ENCODE data around the gene TENM3. TPM values are rescaled to one million over a fixed set of nuclear protein-coding genes. Genes with fewer than 3 reads are reported as not detected.

TENM3 gene
- total RNA-seq, 1 donor from 2014 or later = 106 TPM

GRCh38 chr4:182212211-182212761 is 30.9 kb upstream of the TENM3 start:
- Mint-ChIP-seq H3K36me3 (no peaks in the 10 kb centered on the region), H3K4me1 (peaks cover 45% of the 10 kb centered on the region), H3K27ac (peak overlapping the region; percentile 93), H3K4me3 (peak overlapping the region; percentile 50), H3K27me3 (ENCODE audit: low read depth) (no peaks in the 10 kb centered on the region), H3K9me3 (no peaks in the 10 kb centered on the region)
- TF ChIP-seq CTCF (IDR thresholded peaks at IDR 0.05; ENCODE audit: unreplicated experiment) = no peak
- DNase-seq (ENCODE audit: low spot score in 2 of 2, unreplicated experiment in 2 of 2) = no peak

DNA sequence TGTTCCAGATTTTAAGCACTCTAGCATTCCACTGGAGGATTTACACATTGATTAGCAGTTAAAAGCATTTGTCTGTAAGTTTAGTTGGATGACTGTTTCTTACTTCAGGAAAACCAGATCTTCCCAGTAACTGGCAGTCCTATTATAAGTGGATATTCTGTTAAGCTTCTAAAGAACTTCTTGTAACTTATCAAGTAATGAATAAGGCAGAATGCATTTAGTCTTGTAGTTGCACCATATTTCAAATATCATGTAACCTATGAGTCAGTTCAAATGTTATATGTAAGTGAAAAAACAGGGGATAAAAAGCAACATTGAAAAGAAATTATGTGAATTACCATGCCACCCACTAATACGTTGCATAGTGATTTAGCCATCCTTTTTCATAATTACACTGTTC is 30.2 kb upstream of the TENM3 start:
- H3K9me3 Mint-ChIP-seq = no peaks in the 10 kb centered on the region
- H3K27ac Mint-ChIP-seq = peak overlapping the region; percentile 73
- H3K4me1 Mint-ChIP-seq = peaks cover 41% of the 10 kb centered on the region
- H3K4me3 Mint-ChIP-seq = peak overlapping the region; percentile 27
- DNase-seq (ENCODE audit: low spot score in 2 of 2, unreplicated experiment in 2 of 2) = no peak
- no peaks in the 10 kb centered on the region for H3K36me3 Mint-ChIP-seq
- no peaks in the 10 kb centered on the region for H3K27me3 Mint-ChIP-seq (ENCODE audit: low read depth)
- no peak for TF ChIP-seq CTCF (IDR thresholded peaks at IDR 0.05; ENCODE audit: unreplicated experiment)

DNA sequence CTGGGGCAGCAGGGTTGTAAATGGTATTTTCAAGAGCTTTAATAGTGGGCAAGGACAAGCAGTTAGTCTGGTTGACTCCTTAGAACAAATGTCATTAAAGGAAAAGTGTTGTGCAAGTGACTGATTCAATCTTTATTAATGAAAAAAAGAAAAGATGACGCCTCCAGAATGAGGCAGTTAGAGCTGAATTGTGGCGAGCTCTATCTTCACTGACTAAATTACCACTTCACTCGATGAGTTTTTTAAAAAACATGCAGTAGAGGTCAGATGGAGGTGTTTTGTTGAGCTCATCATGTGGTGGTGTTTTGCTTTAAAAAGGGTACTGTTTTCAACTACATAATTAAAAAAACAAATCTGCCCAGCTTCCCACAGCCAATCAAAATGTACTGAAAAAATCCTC is 28.1 kb upstream of the TENM3 start:
- no peak overlapping the region for H3K27ac Mint-ChIP-seq

GRCh38 chr4:182216005-182216404 is 27.2 kb upstream of the TENM3 start:
- no peak for DNase-seq (ENCODE audit: low spot score in 2 of 2, unreplicated experiment in 2 of 2)
- Mint-ChIP-seq H3K9me3 (no peaks in the 10 kb centered on the region), H3K27me3 (ENCODE audit: low read depth) (no peaks in the 10 kb centered on the region), H3K4me1 (peaks cover 31% of the 10 kb centered on the region), H3K36me3 (no peaks in the 10 kb centered on the region), H3K4me3 (no peak overlapping the region), H3K27ac (no peak overlapping the region)
- no peak for TF ChIP-seq CTCF (IDR thresholded peaks at IDR 0.05; ENCODE audit: unreplicated experiment)

More for the DNA sequence above, 28.1 kb upstream of the TENM3 start:
- peaks cover 24% of the 10 kb centered on the region for H3K4me1 Mint-ChIP-seq
- H3K27me3 Mint-ChIP-seq (ENCODE audit: low read depth) = no peaks in the 10 kb centered on the region
- H3K9me3 Mint-ChIP-seq = no peaks in the 10 kb centered on the region
- H3K4me3 Mint-ChIP-seq = no peak overlapping the region
- no peak for TF ChIP-seq CTCF (IDR thresholded peaks at IDR 0.05; ENCODE audit: unreplicated experiment)
- no peak for DNase-seq (ENCODE audit: low spot score in 2 of 2, unreplicated experiment in 2 of 2)
- H3K36me3 Mint-ChIP-seq = no peaks in the 10 kb centered on the region

DNA sequence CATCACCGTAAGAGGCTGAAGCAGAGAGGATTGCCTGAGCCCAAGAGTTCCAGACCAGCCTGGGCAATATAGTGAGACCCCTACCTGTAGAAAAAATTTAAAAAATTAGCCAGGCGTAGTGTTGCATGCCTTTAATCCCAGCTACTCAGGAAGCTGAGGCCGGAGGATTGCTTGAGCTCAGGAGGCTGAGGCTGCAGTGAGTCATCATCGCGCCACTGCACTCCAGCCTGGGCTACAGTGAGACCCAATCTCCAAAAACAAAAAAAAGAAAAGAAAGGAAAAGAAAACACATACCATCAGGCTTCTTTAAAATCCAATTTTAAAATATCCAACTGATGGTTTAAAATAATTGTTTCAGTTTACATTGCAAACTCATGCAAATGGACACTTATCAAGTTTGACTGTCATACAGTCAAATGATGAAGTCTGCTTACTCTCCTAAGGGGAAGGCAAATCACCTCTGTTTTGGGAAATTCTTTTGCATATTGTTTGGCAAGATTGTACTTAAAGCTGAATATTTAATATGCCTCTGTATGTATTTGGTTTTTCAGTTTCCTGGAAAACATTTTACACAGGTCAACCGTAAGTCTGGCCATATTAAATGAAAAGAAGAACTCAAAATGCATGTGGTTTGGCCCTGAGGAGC is 23.7 kb upstream of the TENM3 start:
- Mint-ChIP-seq H3K36me3 (no peaks in the 10 kb centered on the region), H3K9me3 (no peaks in the 10 kb centered on the region), H3K4me3 (no peak overlapping the region), H3K27ac (no peak overlapping the region), H3K4me1 (peaks cover 43% of the 10 kb centered on the region), H3K27me3 (ENCODE audit: low read depth) (no peaks in the 10 kb centered on the region)
- TF ChIP-seq CTCF (IDR thresholded peaks at IDR 0.05; ENCODE audit: unreplicated experiment) = no peak
- DNase-seq (ENCODE audit: low spot score in 2 of 2, unreplicated experiment in 2 of 2) = no peak

Measured in mesothelial cell of epicardium (in vitro differentiated cells).